NCI-H146 treated with DMSO at 0.1 percent for 48 hours (cell line): ENCODE results near the gene SLC1A2.
"Not testable (repeated sequence)": the region's sequence is repeated elsewhere in the genome, so short reads cannot be mapped to it uniquely, and the experiment has no call there.

Source experiments
- DNase-seq: peaks from one replicate; lab custom pipeline; 2025; ENCODE audit not compliant: unreplicated experiment; lab: John Stamatoyannopoulos, UW

The SLC1A2 gene

DNA sequence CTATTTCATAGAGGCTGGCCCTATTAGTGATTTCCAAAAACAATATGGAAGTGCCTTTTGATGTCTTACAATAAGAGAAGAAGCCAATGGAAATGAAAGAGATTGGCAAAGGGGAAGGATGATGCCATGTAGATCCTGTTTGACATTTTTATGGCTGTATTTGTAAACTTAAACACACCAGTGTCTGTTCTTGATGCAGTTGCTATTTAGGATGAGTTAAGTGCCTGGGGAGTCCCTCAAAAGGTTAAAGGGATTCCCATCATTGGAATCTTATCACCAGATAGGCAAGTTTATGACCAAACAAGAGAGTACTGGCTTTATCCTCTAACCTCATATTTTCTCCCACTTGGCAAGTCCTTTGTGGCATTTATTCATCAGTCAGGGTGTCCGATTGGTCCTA is 189.0 kb downstream of the SLC1A2 start:
- no peak for DNase-seq

DNA sequence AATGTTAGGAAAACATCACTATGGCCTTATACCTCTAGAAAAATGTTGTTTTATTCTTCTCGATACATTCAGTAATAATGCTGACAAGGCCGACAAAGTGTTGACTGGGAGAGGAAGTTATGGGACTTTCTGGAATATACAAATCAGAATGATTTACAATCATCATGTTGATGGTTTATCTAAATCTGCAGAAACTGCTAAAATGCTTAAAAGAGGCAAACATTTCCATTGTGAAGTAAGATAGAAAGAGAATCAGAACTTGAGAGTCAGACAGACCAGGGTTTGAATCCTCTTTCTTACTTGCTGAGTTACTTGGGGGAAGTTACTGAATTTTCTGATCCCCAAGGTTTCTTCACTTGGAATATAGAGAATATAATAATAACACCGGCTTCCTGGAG is 191.0 kb downstream of the SLC1A2 start:
- DNase-seq = no peak

DNA sequence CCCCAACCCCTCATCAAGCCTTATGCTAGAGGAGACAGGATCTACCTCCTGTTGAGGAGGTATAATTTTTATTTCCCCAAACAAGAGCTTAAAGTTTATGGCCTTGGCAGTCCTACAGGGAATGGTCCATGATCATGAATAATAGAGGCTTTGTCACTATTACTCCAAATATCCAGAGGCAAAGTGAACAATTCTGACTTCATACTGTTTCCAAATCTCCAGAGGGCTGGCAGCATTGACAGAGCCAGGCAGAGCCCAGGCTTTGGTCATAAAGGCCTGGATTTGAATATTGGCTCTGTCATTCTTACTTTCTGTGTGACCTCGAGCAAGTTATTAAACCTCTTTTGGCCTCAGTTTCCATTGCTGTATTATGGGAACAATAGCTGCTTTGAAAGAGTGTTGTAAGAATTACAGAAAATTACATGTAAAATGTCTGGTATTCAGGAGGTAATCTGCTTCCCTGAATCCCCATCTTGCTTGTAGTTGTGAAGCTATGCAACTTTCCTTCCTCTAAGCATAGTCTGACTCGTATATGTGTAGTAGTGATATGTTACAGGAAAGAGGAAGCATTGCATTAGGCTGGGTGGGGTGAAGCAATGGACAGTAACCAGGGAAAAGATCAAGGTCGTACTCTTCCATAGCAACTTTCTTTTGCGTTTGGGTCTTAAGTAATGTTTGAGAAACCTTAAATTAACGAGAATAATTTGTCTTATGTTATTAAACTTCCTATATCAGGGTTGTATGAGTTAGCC is 191.6 kb downstream of the SLC1A2 start:
- no peak for DNase-seq

- DNase-seq = not testable (repeated sequence)
Observed at GRCh38 chr11:35226756-35227155, 192.6 kb downstream of the SLC1A2 start.

GRCh38 chr11:35225946-35226520 is 193.3 kb downstream of the SLC1A2 start:
- no peak for DNase-seq

DNA sequence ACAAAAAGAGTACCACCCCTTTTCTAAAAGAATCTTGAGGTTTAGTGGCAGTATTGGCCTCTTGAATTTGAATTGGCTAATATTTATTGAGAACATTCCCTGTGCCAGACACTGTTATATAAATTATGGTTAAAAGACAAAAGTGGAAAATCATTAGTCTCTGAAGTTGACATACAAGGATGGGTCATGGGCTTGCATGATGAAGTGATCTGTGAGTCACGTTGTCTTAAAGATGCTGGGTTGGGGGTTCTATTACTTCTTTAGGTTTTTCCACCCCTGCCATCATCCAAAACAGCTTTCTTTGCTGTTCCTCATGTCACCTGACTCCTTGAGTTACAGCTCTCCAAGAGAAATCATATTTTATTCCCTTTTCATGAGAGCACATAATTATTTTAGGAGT is 195.4 kb downstream of the SLC1A2 start:
- no peak for DNase-seq

DNA sequence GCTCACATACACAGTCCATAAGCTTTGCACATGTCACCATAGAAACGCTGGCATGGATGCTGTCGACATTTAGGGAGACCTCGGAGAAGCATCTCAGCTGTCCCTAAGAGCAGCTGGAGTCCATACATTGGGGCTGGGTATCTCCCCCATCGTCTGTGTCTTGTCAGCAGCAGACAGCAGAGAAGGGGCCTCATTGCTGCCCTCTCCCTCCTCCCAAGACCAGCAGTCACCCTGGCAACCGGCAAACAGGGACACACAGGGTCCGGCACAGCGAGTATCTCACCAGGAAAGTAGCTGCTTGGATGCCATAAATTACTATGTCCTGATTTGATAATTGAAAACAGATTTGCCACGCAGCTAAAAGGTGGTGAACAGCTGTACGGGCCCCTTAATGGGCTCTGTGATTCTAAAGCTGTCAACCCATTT is 196.0 kb downstream of the SLC1A2 start:
- DNase-seq = no peak

- no peak for DNase-seq
Observed at GRCh38 chr11:35218956-35219355, 200.4 kb downstream of the SLC1A2 start.

GRCh38 chr11:35216962-35217678 is 202.2 kb downstream of the SLC1A2 start:
- peak; percentile 5 for DNase-seq

GRCh38 chr11:35215945-35216344 is 203.4 kb downstream of the SLC1A2 start:
- no peak for DNase-seq

DNA sequence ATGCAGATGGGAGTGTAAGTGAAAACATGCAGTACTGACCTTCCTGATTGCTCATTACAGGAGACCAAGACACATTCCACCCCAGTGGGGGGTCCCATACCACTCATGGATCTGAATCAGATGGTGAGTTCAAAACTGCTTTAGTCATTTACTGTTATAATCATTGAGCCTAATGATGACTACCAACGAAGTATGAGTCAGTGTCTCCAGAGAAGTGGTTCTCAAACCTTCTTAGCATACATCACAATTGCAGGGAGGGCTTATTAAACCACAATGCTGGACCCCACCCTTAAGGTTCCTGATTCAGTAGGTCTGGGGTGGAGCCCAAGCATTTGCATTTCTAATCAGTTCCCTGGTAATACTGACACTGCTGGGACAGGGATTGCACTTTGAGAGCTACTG is 204.6 kb downstream of the SLC1A2 start:
- DNase-seq = no peak

GRCh38 chr11:35214226-35214770 is 205.1 kb downstream of the SLC1A2 start:
- no peak for DNase-seq

GRCh38 chr11:35211952-35212351 is 207.4 kb downstream of the SLC1A2 start:
- DNase-seq = no peak

DNA sequence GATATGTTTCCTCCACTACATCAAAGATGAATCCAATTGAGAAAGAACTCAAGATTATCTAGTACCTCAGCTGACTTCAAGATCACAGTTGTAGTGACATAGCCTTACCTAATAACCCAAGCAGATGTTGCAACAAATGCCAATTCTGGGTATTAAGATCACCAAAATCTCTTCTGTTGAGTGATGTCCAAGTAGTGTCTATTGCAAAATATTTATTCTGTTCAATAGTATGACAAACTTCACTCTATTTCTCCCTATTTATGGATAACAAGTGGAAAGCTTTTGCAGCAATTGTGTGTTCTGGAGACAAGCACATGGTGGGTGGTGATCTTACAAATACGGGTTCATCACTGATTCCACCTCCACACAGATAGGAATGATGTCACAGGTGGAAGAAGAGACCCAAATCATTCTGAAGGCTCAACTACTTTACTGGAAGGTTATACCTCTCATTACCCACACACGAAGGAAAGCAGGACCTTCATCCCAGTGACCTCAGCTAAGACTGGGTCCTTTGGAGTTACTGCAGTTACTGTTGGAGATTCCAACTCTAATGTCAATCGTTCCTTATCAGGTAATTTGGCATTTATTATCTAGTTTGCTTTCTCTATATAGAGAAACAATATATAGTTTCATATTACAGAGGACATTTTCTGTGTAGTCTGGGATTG is 208.3 kb downstream of the SLC1A2 start:
- no peak for DNase-seq

GRCh38 chr11:35208795-35209194 is 210.6 kb downstream of the SLC1A2 start:
- no peak for DNase-seq

GRCh38 chr11:35207471-35208403 is 211.6 kb downstream of the SLC1A2 start:
- DNase-seq = no peak

DNA sequence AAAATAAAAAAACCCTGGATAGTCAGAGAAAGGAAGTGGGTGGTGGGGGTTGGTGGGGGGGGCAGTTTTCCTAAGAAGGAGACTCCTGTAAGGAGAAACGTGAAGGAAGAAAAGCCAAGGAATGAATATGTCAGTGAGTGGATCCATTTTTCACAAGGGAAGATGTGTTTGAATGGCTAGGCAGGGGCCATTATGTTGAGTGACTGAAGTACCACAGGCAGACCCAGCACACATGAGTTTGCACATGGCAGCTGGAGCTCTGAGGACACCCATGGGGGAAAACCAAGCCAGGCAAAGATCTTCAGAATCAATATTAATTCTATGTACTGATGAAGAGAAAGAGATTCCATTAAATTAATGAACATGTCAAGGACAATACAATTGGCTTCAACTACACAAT is 212.7 kb downstream of the SLC1A2 start:
- no peak for DNase-seq

- no peak for DNase-seq
Observed at GRCh38 chr11:35204614-35205013, 214.7 kb downstream of the SLC1A2 start.
